Mesothelial cell of epicardium (in vitro differentiated cells): ENCODE data around the gene GRIK2. TPM values are rescaled to one million over a fixed set of nuclear protein-coding genes. Genes with fewer than 3 reads are reported as not detected.

Experiments used
- DNase-seq, 2 experiments: peaks; one replicate each; pipeline ENCODE4 v3.0.0; 2021; ENCODE audit warnings: low spot score in 2 of 2; ENCODE audit not compliant: unreplicated experiment in 2 of 2
- H3K27ac Mint-ChIP-seq: 2 replicates; pipeline ENCODE4 v1.8.0; 2021; ENCODE audit warnings: mixed read lengths
- H3K27me3 Mint-ChIP-seq: 2 replicates; pipeline ENCODE4 v1.8.0; 2021; ENCODE audit warnings: low read depth, mixed read lengths
- H3K36me3 Mint-ChIP-seq: 2 replicates; pipeline ENCODE4 v1.8.0; 2021; ENCODE audit warnings: mixed read lengths
- H3K4me1 Mint-ChIP-seq: 2 replicates; pipeline ENCODE4 v1.8.0; 2021; ENCODE audit warnings: mixed read lengths
- H3K4me3 Mint-ChIP-seq: 2 replicates; pipeline ENCODE4 v1.8.0; 2021; ENCODE audit warnings: mild to moderate bottlenecking, moderate library complexity, mixed read lengths
- H3K9me3 Mint-ChIP-seq: 2 replicates; pipeline ENCODE4 v1.8.0; 2021; ENCODE audit warnings: mixed read lengths
- CTCF ChIP-seq: fragments of 200-600 bp; sonication (generic); IDR thresholded peaks from one replicate; pipeline ENCODE4 v1.5.0; 2021; ENCODE audit warnings: antibody characterized with exemption; ENCODE audit not compliant: unreplicated experiment
- total RNA-seq: library from RNA; stranded (reverse); gene quantifications from 3 replicates; pipeline ENCODE4 v1.2.1, GENCODE V29; 2021

GRIK2 gene
- total RNA-seq, 1 donor from 2014 or later: 3.2 TPM

- no peaks in the 10 kb centered on the region for H3K36me3 Mint-ChIP-seq
- H3K4me1 Mint-ChIP-seq: peaks cover 6% of the 10 kb centered on the region
- peaks cover 23% of the 10 kb centered on the region for H3K27me3 Mint-ChIP-seq
- TF ChIP-seq CTCF: no peak
- no peak overlapping the region for H3K27ac Mint-ChIP-seq
- DNase-seq: no peak
- no peaks in the 10 kb centered on the region for H3K9me3 Mint-ChIP-seq
- H3K4me3 Mint-ChIP-seq: no peak overlapping the region
These were observed 24.4 kb downstream of the GRIK2 start for GRCh38 chr6:101417900-101418299.

GRCh38 chr6:101422251-101422650 is 28.7 kb downstream of the GRIK2 start:
- Mint-ChIP-seq H3K9me3 (no peaks in the 10 kb centered on the region), H3K27ac (no peak overlapping the region), H3K4me3 (no peak overlapping the region), H3K27me3 (peaks cover 17% of the 10 kb centered on the region), H3K36me3 (no peaks in the 10 kb centered on the region), H3K4me1 (peaks cover 6% of the 10 kb centered on the region)
- DNase-seq: no peak
- TF ChIP-seq CTCF: no peak

GRCh38 chr6:101422811-101423210 is 29.3 kb downstream of the GRIK2 start:
- H3K27me3 Mint-ChIP-seq: peaks cover 16% of the 10 kb centered on the region
- no peaks in the 10 kb centered on the region for H3K9me3 Mint-ChIP-seq
- H3K36me3 Mint-ChIP-seq: no peaks in the 10 kb centered on the region
- H3K4me1 Mint-ChIP-seq: peaks cover 4% of the 10 kb centered on the region
- no peak for DNase-seq
- TF ChIP-seq CTCF: no peak
- no peak overlapping the region for H3K4me3 Mint-ChIP-seq
- H3K27ac Mint-ChIP-seq: no peak overlapping the region

- no peak overlapping the region for H3K4me3 Mint-ChIP-seq
- H3K27me3 Mint-ChIP-seq: no peaks in the 10 kb centered on the region
- H3K27ac Mint-ChIP-seq: no peak overlapping the region
- no peaks in the 10 kb centered on the region for H3K9me3 Mint-ChIP-seq
- TF ChIP-seq CTCF: no peak
- H3K4me1 Mint-ChIP-seq: no peaks in the 10 kb centered on the region
- H3K36me3 Mint-ChIP-seq: no peaks in the 10 kb centered on the region
- DNase-seq: no peak
These were observed 35.8 kb downstream of the GRIK2 start for GRCh38 chr6:101429270-101429669.

- no peak for DNase-seq
- no peak for TF ChIP-seq CTCF
- Mint-ChIP-seq H3K4me1 (no peaks in the 10 kb centered on the region), H3K9me3 (no peaks in the 10 kb centered on the region), H3K27ac (no peak overlapping the region), H3K27me3 (no peaks in the 10 kb centered on the region), H3K36me3 (no peaks in the 10 kb centered on the region), H3K4me3 (no peak overlapping the region)
These were observed 36.3 kb downstream of the GRIK2 start for GRCh38 chr6:101429845-101430244.

- H3K27me3 Mint-ChIP-seq: no peaks in the 10 kb centered on the region
- no peak overlapping the region for H3K4me3 Mint-ChIP-seq
- H3K36me3 Mint-ChIP-seq: no peaks in the 10 kb centered on the region
These were observed 39.6 kb downstream of the GRIK2 start for GRCh38 chr6:101433141-101433540.

More at GRCh38 chr6:101433141-101433540, 39.6 kb downstream of the GRIK2 start:
- no peak for TF ChIP-seq CTCF
- peaks cover 9% of the 10 kb centered on the region for H3K4me1 Mint-ChIP-seq
- no peak overlapping the region for H3K27ac Mint-ChIP-seq
- no peak for DNase-seq
- no peaks in the 10 kb centered on the region for H3K9me3 Mint-ChIP-seq
